GM12892 (cell line): ENCODE results near the gene CACNB4.

ENCODE experiments used
- POLR2A ChIP-seq: IDR thresholded peaks from 2 replicates; pipeline ENCODE4 v1.6.1; 2011; ENCODE audit warnings: low read depth, low read length, control low read depth
- POLR2AphosphoS5 ChIP-seq: IDR thresholded peaks from 2 replicates; pipeline ENCODE4 v1.6.1; 2011; ENCODE audit warnings: low read depth, low read length, control low read depth
- TAF1 ChIP-seq: IDR thresholded peaks from 2 replicates; pipeline ENCODE4 v1.6.1; 2011; ENCODE audit warnings: low read depth, mild to moderate bottlenecking, control low read depth, low read length, borderline replicate concordance

GRCh38 chr2:151922845-151923666 lies 175.8 kb downstream of the CACNB4 start:
- TF ChIP-seq POLR2A = no peak
- TF ChIP-seq TAF1 = no peak
- no peak for TF ChIP-seq POLR2AphosphoS5
